Measurements from ENCODE around the gene LRRC56.

LRRC56 gene

GRCh38 chr11:551131-551530, 13.8 kb downstream of the LRRC56 start:
- TF ChIP-seq SIN3A (IDR thresholded peaks at IDR 0.05; ENCODE audit: borderline replicate concordance, insufficient read depth, low read length) = no peak
- no peak for TF ChIP-seq FOXP2 (optimal IDR thresholded peaks at IDR 0.05; ENCODE audit: borderline replicate concordance, extremely low read depth, extremely low read length, insufficient read depth)
- no peak for TF ChIP-seq REST (IDR thresholded peaks at IDR 0.05; ENCODE audit: insufficient read depth in 1 of 2, low read depth in 2 of 2, low read length in 2 of 2)
- TF ChIP-seq POLR2AphosphoS5 (IDR thresholded peaks at IDR 0.05; ENCODE audit: low read depth, low read length) = no peak

- no peak for TF ChIP-seq FOXP2 (optimal IDR thresholded peaks at IDR 0.05; ENCODE audit: borderline replicate concordance, extremely low read depth, extremely low read length, insufficient read depth)
- TF ChIP-seq SIN3A (IDR thresholded peaks at IDR 0.05; ENCODE audit: borderline replicate concordance, insufficient read depth, low read length) = no peak
- TF ChIP-seq POLR2AphosphoS5 (IDR thresholded peaks at IDR 0.05; ENCODE audit: low read depth, low read length) = no peak
- no peak for TF ChIP-seq REST (IDR thresholded peaks at IDR 0.05; ENCODE audit: insufficient read depth in 1 of 2, low read depth in 2 of 2, low read length in 2 of 2)
- no peak for TF ChIP-seq TAF1 (IDR thresholded peaks at IDR 0.05; ENCODE audit: borderline replicate concordance, insufficient read depth, low read length)
These were observed 14.3 kb downstream of the LRRC56 start for GRCh38 chr11:551596-551995.

GRCh38 chr11:553083-553987, 16.0 kb downstream of the LRRC56 start:
- no peak for TF ChIP-seq TAF1 (IDR thresholded peaks at IDR 0.05; ENCODE audit: borderline replicate concordance, insufficient read depth, low read length)
- no peak for TF ChIP-seq FOXP2 (optimal IDR thresholded peaks at IDR 0.05; ENCODE audit: borderline replicate concordance, extremely low read depth, extremely low read length, insufficient read depth)
- TF ChIP-seq SIN3A (IDR thresholded peaks at IDR 0.05; ENCODE audit: borderline replicate concordance, insufficient read depth, low read length) = no peak
- no peak for TF ChIP-seq POLR2AphosphoS5 (IDR thresholded peaks at IDR 0.05; ENCODE audit: low read depth, low read length)
- no peak for TF ChIP-seq REST (IDR thresholded peaks at IDR 0.05; ENCODE audit: insufficient read depth in 1 of 2, low read depth in 2 of 2, low read length in 2 of 2)

- TF ChIP-seq TAF1 (IDR thresholded peaks at IDR 0.05; ENCODE audit: borderline replicate concordance, insufficient read depth, low read length) (no peak), POLR2AphosphoS5 (IDR thresholded peaks at IDR 0.05; ENCODE audit: low read depth, low read length) (no peak), REST (IDR thresholded peaks at IDR 0.05; ENCODE audit: insufficient read depth in 1 of 2, low read depth in 2 of 2, low read length in 2 of 2) (no peak), SIN3A (IDR thresholded peaks at IDR 0.05; ENCODE audit: borderline replicate concordance, insufficient read depth, low read length) (no peak), FOXP2 (optimal IDR thresholded peaks at IDR 0.05; ENCODE audit: borderline replicate concordance, extremely low read depth, extremely low read length, insufficient read depth) (no peak)
These were observed 16.6 kb downstream of the LRRC56 start for GRCh38 chr11:553988-554340.
